PFSK-1 (cell line): ENCODE data around the gene IL9.

ENCODE experiments used
- FOXP2 ChIP-seq: optimal IDR thresholded peaks from 2 replicates; pipeline ENCODE3; 2011; ENCODE audit warnings: borderline replicate concordance, control low read depth, inconsistent platforms; ENCODE audit not compliant: insufficient read depth; ENCODE audit errors: extremely low read length, extremely low read depth
- POLR2AphosphoS5 ChIP-seq: IDR thresholded peaks from 2 replicates; pipeline ENCODE4 v1.6.1; 2012; ENCODE audit warnings: low read depth, mild to moderate bottlenecking, control low read depth, low read length, moderate library complexity
- REST ChIP-seq, 2 experiments: IDR thresholded peaks; 2 replicates each; pipeline versions ENCODE4 v1.6.1 to v1.8.0; 2011 to 2012; ENCODE audit warnings: low read depth in 2 of 2, low read length in 2 of 2, control low read depth in 1 of 2, inconsistent platforms in 1 of 2, mild to moderate bottlenecking in 1 of 2, moderate library complexity in 1 of 2; ENCODE audit not compliant: insufficient read depth in 1 of 2
- SIN3A ChIP-seq: IDR thresholded peaks from 2 replicates; pipeline ENCODE4 v1.6.1; 2012; ENCODE audit warnings: mild to moderate bottlenecking, low read length, moderate library complexity, borderline replicate concordance; ENCODE audit not compliant: insufficient read depth
- TAF1 ChIP-seq: IDR thresholded peaks from 2 replicates; pipeline ENCODE4 v1.6.1; 2012; ENCODE audit warnings: low read length, control low read depth, borderline replicate concordance; ENCODE audit not compliant: insufficient read depth

- TF ChIP-seq SIN3A = no peak
- TF ChIP-seq TAF1 = no peak
- TF ChIP-seq POLR2AphosphoS5 = no peak
- no peak for TF ChIP-seq REST (IDR thresholded peaks at IDR 0.05; ENCODE audit: insufficient read depth in 1 of 2, low read depth in 2 of 2, low read length in 2 of 2)
- TF ChIP-seq FOXP2 = no peak
Measured at GRCh38 chr5:135930029-135930948, 34.6 kb upstream of the IL9 start.
